SW 1271 (cell line): ENCODE data around the gene ZBTB8B.
A peak's percentile ranks its signal among the peaks of the same experiment; 100 is the strongest.
"Not testable (repeated sequence)": the region's sequence is repeated elsewhere in the genome, so short reads cannot be mapped to it uniquely, and the experiment has no call there.

ENCODE experiments used
- DNase-seq, 2 experiments: peaks; one replicate each; lab custom pipeline; 2025; lab: John Stamatoyannopoulos, UW

Gene ZBTB8B

GRCh38 chr1:32470431-32470830, 5.6 kb downstream of the ZBTB8B start:
- DNase-seq = no peak

GRCh38 chr1:32470991-32471694, 6.3 kb downstream of the ZBTB8B start:
- DNase-seq = no peak

GRCh38 chr1:32471695-32472362, 7.0 kb downstream of the ZBTB8B start:
- no peak for DNase-seq

GRCh38 chr1:32472966-32473365, 8.1 kb downstream of the ZBTB8B start:
- DNase-seq = not testable (repeated sequence)

- no peak for DNase-seq
Observed at GRCh38 chr1:32474954-32475353, 10.1 kb downstream of the ZBTB8B start.

- no peak for DNase-seq
Observed at GRCh38 chr1:32480003-32480402, 15.1 kb downstream of the ZBTB8B start.

- no peak for DNase-seq
Observed at GRCh38 chr1:32480761-32481160, 15.9 kb downstream of the ZBTB8B start.

- DNase-seq = not testable (repeated sequence)
Observed at GRCh38 chr1:32481788-32482187, 16.9 kb downstream of the ZBTB8B start.

- no peak for DNase-seq
Observed at GRCh38 chr1:32485554-32486255, 20.8 kb downstream of the ZBTB8B start.

GRCh38 chr1:32486463-32487113, 21.7 kb downstream of the ZBTB8B start:
- no peak for DNase-seq

- DNase-seq = no peak
Observed at GRCh38 chr1:32487182-32487581, 22.3 kb downstream of the ZBTB8B start.

GRCh38 chr1:32489774-32490454, 25.0 kb downstream of the ZBTB8B start:
- DNase-seq = no peak

- DNase-seq = no peak
Observed at GRCh38 chr1:32491386-32491785, 26.5 kb downstream of the ZBTB8B start.

GRCh38 chr1:32494196-32494595, 29.3 kb downstream of the ZBTB8B start:
- no peak for DNase-seq

GRCh38 chr1:32494711-32495337, 30.0 kb downstream of the ZBTB8B start:
- no peak for DNase-seq

- no peak for DNase-seq
Observed at GRCh38 chr1:32496127-32496526, 31.3 kb downstream of the ZBTB8B start.

GRCh38 chr1:32498751-32499150, 33.9 kb downstream of the ZBTB8B start:
- no peak for DNase-seq

GRCh38 chr1:32500387-32501209, 35.7 kb downstream of the ZBTB8B start:
- peak; percentile 7 to 34 for DNase-seq

- DNase-seq = no peak
Observed at GRCh38 chr1:32501865-32502264, 37.0 kb downstream of the ZBTB8B start.

- DNase-seq = no peak
Observed at GRCh38 chr1:32503153-32503552, 38.3 kb downstream of the ZBTB8B start.

- no peak for DNase-seq
Observed at GRCh38 chr1:32507021-32507420, 42.1 kb downstream of the ZBTB8B start.
